NCI-H2196 (cell line): ENCODE data around the gene FGB.

Experiments
- DNase-seq: peaks from one replicate; lab custom pipeline; 2025; ENCODE audit not compliant: unreplicated experiment; lab: John Stamatoyannopoulos, UW

Gene FGB

DNA sequence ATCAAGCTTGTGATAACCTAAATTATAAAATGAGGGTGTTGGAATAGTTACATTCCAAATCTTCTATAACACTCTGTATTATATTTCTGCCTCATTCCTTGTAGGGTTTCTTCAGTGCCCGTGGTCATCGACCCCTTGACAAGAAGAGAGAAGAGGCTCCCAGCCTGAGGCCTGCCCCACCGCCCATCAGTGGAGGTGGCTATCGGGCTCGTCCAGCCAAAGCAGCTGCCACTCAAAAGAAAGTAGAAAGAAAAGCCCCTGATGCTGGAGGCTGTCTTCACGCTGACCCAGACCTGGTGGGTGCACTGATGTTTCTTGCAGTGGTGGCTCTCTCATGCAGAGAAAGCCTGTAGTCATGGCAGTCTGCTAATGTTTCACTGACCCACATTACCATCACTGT, 2.9 kb downstream of the FGB start:
- no peak for DNase-seq

DNA sequence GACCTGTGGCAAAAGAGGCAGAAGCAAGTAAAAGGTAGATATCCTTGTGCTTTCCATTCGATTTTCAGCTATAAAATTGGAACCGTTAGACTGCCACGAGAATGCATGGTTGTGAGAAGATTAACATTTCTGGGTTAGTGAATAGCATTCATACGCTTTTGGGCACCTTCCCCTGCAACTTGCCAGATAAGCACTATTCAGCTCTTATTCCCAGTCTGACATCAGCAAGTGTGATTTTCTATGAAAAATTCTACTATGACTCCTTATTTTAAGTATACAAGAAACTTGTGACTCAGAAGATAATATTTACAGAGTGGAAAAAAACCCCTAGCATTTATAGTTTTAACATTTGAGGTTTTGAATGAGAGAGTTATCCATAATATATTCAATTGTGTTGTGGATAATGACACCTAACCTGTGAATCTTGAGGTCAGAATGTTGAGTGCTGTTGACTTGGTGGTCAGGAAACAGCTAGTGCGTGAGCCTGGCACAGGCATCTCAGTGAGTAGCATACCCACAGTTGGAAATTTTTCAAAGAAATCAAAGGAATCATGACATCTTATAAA, 3.9 kb downstream of the FGB start:
- DNase-seq: no peak

DNA sequence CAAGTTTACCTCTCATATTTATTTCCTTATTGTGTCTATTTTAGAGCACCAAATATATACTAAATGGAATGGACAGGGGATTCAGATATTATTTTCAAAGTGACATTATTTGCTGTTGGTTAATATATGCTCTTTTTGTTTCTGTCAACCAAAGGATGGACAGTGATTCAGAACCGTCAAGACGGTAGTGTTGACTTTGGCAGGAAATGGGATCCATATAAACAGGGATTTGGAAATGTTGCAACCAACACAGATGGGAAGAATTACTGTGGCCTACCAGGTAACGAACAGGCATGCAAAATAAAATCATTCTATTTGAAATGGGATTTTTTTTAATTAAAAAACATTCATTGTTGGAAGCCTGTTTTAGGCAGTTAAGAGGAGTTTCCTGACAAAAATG, 6.2 kb downstream of the FGB start:
- DNase-seq: no peak

DNA sequence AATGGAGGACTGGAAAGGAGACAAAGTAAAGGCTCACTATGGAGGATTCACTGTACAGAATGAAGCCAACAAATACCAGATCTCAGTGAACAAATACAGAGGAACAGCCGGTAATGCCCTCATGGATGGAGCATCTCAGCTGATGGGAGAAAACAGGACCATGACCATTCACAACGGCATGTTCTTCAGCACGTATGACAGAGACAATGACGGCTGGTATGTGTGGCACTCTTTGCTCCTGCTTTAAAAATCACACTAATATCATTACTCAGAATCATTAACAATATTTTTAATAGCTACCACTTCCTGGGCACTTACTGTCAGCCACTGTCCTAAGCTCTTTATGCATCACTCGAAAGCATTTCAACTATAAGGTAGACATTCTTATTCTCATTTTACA, 6.8 kb downstream of the FGB start:
- DNase-seq: no peak

DNA sequence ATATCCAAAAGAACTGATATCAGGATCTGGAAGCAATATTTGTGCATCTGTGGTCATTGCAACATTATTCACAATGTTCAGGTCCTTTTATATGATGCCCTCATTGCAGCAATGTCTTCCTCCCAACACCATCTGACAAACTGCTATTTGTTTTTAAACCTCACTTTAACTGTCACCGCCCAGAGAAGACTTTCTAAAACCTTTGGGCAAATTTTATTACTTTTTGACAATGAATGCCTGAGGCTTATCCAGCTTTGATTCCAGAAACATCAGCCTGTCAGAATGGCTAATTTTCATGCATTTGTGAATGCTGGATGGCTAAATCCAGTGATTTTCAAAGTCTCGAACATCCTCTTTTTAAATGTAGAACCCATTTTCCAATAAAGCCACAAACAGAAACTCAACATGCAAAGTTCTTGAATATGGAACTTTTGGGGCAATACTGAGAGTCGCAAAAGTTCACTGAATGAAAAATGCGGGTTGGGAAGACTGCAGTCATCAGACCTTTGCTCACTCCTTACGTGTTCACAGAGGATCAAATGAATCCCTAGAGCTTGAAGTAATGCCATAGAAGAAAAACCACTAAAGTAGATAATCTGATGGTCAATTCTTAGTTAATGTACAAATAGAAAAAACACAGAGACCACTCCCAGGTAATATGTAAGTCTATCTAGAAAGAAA, 10.5 kb downstream of the FGB start:
- no peak for DNase-seq

DNA sequence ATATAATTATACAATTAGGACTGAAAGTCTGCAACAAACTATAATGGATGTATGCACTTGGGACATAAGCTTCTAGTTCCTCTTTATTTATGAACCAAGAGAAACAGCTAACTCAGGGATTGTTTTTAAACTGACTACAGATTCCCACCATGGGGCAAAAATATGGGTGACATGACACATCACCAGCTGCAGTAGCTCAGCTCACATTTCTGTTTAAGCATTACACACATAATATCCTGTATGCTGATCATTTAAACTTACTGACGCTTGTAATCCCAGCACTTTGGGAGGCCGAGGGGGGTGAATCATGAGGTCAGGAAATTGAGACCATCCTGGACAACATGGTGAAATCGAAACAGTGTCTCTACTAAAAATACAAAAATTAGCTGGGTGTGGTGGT, 11.5 kb downstream of the FGB start:
- DNase-seq: no peak

DNA sequence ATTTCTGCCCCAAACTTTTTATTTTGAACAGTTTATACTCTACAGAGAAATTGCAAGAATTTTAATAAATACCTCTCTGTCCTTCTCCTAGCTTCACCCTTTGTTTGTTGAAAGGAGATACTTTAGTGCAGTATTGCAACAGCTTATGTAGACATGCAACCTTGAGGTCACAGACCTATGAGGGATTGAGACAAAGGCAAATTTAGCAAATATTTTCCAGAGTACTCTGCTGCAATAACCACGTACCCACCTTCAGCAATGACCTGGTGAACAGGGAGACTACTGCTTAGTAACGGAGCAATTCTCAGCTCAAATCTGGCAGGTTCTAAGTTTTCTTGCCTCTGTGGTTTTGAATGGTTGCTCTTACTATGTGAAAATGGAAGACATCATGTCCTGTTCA, 14.5 kb downstream of the FGB start:
- no peak for DNase-seq

DNA sequence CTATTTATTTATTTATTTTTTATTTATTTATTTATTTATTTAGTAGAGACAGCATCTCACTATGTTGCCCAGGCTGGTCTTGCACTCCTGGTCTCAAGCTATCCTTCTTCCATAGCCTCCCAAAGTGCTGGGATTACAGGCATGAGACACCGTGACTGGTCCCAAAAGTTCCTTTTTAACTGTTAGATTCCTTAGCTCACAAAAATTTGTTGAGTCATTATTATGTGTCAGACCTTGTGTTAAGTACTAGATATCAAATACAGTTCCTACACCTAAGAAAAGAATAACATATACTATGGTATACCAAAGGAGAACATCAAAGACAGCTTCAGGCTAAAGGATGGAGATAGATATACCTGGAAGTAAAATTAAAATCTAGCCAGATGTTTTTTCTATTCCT, 16.1 kb downstream of the FGB start:
- no peak for DNase-seq

DNA sequence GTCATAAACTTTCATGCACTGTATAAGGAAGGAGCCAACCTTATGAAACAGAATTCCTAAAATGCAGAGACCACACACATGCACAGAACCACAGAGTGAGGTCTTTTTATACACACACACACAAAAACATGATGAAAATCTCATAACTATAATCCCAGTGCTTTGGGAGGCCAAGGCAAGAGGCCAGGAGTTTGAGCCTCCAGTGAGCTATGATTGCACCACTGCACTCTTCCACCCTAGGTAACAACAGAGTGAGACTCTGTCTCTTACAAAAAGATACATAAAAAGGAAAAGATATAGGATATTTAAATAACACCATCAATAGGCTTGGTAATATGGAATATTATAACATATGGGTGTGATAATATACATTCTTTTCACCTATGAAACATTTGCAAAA, 17.1 kb downstream of the FGB start:
- DNase-seq: no peak

DNA sequence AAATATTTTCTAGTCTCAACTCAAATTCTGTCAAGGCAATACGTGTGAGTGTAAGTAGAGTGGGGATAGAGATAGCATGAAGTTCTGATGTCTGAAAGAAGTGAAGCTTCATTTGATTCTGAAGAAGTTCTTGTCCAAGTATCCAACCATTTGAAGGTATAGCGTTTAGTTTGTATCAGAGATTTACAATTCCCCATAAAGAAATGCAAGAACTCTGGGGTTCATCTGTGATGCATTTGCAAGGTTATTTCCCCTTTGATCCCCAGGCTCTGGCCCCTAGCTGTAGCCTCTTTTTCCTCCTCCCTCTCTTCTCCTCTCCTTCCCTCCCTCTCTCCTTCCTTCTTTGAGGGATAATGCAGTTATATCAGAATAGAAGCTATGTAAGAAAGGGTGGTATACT, 19.9 kb downstream of the FGB start:
- no peak for DNase-seq

DNA sequence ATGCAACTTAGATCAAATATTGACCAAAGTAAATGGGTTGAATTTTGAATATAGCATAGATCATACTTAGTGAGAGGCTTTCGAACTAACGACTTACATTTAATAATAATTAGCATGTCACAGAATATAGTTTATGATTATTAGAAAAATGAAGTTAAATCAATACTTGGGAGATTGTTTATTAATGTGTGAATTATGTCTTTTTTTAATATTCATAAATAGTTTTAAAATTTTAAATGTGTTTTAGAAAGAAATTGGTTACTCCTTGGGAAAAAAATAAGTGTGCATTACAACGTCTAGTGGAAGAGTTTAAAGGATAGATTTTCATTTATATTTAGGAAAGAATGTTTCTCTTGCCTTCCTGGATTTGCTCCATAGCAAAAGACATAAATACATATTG, 20.4 kb downstream of the FGB start:
- no peak for DNase-seq

DNA sequence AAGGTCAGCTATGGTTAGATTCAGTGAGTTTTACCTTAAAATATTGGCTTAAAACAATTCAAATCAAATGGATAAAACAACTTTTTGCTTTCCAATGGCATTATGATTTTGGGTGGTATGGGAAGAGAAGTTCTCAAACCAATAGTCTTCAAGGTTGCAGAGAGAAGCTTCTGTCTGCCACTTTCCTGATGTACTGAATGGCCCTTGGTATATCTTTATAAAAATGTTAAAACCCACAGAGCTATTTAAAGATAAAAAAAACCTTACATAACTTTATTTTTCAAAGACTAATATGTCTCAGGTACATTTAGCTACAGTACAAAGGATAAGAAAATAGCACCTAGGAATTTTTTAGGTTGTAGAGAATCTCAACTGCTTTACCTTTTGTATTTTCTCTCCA, 20.9 kb downstream of the FGB start:
- DNase-seq: no peak

DNA sequence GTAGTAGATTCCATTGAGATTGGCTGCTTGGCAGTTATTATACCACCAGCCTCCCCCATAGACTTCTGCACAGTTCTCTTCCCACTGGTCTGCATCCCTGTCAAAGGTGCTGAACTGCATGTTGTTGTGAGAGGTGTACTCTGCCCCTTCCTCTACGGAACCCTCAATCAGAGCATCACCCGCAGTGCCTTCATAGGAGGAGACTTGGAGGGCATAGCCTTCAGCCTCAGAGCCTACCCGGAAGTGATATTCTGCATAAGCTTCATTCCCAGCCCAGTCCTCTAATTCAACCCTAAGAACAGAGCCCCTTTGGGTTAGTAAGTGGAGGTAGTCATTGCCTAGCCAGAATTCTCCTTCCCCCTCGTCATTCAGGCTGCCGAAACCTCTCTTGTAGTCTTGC, 21.4 kb downstream of the FGB start:
- no peak for DNase-seq

DNA sequence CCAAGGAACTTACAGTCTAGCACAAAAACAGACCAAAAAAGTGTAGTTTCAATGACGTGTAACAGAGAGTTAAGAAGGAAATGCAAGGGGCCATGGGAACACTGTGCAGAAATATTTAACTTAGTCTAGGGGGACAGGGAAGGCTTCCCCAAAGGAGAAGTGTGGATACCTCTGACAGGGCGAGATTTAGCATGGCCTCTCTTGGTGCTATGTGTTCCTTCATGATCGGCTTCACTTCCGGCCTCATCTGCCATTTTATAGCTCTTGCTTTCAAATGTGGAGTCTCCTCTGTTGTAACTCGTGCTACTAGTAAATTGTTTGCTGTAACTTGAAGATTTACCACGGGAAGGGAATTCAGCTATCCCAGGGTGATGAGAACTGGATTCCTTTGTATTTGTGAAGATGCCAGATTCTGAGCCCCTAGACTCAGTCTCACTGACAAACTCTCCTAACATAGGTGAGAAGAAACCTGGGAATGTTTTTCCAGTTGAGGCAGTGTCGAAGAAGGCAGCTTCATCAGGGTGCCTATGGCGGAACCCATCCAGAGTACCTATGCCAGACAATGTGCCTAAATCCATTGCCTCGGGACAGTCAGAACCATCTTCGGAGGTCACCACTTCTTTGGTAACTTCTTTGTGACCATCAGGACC, 22.7 kb downstream of the FGB start:
- no peak for DNase-seq

DNA sequence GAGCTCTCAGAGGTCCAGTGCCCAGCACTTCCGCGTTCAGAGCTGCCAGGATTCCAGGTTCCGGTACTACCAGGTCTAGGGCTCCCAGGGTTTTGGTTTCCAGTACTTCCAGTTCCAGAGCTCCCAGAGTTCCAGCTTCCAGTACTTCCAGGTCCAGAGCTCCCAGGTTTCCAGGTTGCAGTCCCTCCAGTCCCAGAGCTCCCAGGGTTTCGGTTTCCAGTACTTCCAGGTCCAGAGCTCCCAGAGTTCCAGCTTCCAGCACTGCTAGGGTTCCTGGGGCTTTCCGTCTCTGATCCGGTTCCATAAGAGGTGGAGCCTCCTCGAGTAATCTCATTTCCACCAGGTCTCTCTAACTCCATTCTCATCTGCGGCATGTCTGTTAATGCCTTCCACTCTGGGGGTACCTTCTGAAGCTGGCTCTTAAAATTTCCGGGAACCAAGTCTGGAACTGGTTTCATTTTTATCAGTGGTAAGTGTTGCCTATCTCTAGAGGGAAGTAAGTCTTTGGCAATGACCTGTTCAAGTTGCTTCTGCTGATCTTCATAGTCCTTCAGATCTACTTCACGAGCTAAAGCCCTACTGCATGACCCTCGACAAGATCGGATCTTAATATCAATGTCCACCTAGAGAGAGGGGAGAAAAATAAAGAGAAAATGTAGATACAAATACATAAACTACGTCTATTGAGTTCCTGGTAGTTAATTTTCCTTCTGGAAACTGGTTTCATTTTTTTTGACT, 23.7 kb downstream of the FGB start:
- DNase-seq: no peak

DNA sequence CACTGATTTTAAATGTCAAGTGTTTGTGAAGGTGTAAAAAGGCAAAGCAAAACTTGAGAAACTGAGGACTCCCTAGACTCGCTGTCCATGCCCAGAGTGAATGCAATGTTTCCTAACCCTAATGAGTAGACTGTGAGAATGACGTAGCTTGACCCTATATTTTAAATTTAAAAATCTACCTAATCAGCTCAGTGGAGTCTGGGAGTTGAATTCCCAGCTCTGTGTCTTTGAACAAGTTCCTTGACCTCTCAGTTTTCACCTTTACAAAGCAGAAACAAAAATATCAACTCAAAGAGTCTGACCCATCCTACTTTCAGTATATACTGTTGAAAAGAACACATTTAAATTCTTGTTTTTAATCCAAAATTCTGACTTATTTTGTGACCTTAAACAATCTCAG, 25.4 kb downstream of the FGB start:
- no peak for DNase-seq

DNA sequence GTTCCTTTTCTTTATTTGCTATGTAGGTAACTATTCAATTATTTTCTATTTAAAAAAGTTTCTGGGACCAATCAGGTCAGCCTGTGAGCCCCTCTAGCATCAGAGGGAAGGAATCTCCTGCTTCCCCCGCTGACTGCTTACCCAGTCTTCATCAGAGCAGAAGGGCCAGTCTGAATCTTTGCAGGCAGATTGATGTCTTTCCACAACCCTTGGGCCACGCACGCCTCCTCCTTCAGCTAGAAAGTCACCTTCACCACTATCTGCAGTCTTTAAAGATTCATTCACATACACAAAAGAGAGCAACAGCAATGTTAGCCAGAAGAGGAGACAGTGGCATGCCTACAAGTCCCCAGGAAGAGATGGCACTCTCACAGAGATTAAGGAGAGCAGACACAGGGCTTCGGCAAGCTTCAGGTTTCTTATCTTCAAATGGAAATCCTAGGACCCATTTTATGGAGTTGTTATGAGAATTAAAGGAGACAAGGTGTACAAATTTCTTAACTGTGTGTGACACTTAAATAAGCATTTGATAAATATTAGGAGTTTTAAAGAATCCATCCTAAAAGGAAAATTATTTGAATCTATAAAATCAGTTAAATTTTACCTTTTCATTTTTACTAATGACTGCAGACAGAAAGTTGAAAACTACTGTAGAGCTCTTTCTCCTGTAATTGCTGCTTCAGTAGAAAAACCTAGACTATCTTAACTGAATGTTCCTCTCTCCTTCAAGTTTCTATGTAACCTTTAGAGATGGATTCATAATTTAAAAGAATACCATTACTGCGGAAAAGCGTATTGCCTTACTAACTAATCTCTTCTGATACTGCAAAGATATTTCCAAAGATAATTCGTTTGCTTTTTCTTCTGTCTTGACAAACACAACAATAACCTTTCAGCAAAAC, 26.7 kb downstream of the FGB start:
- DNase-seq: no peak

DNA sequence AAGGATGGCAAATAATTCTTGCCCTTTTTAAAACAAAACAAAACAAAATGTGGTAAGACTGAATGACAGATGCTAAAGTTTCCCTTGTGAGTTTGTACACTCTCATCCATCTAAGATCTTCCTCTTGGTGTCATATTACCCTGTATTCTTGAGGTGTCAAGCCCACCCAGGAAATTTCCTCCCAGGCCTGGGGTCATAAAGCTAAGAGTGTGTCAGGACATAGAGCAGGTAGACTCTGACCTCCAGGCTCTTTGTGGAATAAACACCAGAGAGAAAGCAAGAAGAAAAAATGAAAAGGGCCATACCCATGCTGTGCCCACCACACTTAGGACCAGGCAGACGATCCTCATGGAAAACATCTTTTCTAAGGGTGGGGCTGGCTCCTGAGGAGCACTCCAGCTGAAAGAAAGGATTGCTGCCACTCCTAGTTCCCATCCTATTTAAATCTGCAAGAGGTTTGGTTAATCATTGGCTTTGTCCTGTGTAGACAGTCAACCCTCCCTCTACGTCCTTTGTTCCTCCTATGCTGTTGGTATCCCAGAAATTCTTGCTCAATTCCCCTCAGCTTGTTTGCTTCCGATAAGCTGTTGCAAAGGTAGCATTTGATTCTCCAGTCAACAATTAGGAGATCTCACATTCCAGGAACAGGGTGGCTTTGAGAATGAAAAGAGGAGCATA, 27.7 kb downstream of the FGB start, which contains the start of gene FGA:
Gene FGA, minus strand, starts transcription at position 414 of the 678 bp plus-strand sequence. Its CDS starts 55 bp downstream, at position 359.
- no peak for DNase-seq

DNA sequence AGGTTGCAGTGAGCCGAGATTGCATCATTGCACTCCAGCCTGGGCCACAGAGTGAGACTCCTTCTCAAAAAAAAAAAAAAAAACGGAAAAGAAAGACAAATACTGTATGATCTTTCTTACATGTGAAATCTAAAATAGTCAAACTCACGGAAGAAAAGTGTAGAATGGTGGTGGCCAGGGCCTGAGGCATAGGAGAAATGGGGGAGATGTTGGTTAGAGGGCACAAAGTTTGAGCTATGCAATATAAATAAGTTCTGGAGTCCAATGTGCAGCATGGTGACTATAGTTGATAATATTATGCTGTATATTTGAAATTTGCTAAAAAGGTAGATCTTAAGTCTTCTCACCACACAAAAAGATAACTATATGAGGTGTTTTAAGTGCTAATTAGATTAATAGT, 29.1 kb downstream of the FGB start:
- no peak for DNase-seq

DNA sequence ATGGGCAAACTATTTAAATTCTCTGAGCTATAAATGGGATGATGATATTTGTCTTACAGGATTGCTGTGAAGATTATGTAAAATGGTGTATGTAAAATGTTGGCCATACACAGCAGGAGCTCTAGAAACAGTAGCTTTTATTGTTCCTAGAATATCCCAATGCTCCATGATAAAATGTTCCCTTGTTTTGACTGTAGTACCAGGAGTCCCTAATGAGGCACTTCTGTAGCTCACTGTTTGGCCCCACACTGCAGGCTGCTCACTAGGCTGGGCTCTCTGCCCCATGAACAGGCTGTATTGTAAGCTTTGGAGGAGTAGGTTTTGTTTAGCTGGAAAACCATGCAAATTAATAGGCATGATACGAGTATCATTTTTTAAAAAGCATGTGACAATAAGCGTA, 31.1 kb downstream of the FGB start:
- no peak for DNase-seq
